Stimulated activated naive B cell treated with anti-CD40 and anti-IgM and Interleukin-4, amounts not matched to agents 10 μg/mL and 1 μg/mL and 100 μg/mL, for 72 hours (primary cell): ENCODE measurements around the gene TNRC6C.
A peak's percentile ranks its signal among the peaks of the same experiment; 100 is the strongest.

Experiments used
- ATAC-seq, 2 donors: fragments of 150-1000 bp; cut with Tn5 transposase; replicated peaks; 2 replicates each; pipeline ENCODE4 v1.10.0; 2021; ENCODE audit warnings: moderate library complexity in 1 of 2
- DNase-seq: peaks from one replicate; pipeline ENCODE4 v3.0.0; 2021
- H3K27ac Mint-ChIP-seq: one replicate; pipeline ENCODE4 v1.8.0; 2022; ENCODE audit warnings: mild to moderate bottlenecking, mixed read lengths
- H3K27me3 Mint-ChIP-seq, 2 donors: one replicate each; pipeline ENCODE4 v1.8.0; 2022; ENCODE audit warnings: mixed read lengths in 2 of 2
- H3K36me3 Mint-ChIP-seq, 2 donors: one replicate each; pipeline ENCODE4 v1.8.0; 2022; ENCODE audit warnings: mixed read lengths in 2 of 2, mild to moderate bottlenecking in 1 of 2
- H3K4me1 Mint-ChIP-seq, 2 donors: one replicate each; pipeline ENCODE4 v1.8.0; 2022; ENCODE audit warnings: mixed read lengths in 2 of 2, mild to moderate bottlenecking in 1 of 2
- H3K4me3 Mint-ChIP-seq, 2 donors: one replicate each; pipeline ENCODE4 v1.8.0; 2022; ENCODE audit warnings: mild to moderate bottlenecking in 2 of 2, mixed read lengths in 2 of 2, moderate library complexity in 1 of 2
- H3K9me3 Mint-ChIP-seq, 2 donors: one replicate each; pipeline ENCODE4 v1.8.0; 2022; ENCODE audit warnings: mixed read lengths in 2 of 2, mild to moderate bottlenecking in 1 of 2

TNRC6C gene

GRCh38 chr17:78043031-78043430 lies 84.5 kb downstream of the TNRC6C start:
- H3K27me3 Mint-ChIP-seq = no peaks in the 10 kb centered on the region
- no peak for ATAC-seq
- H3K9me3 Mint-ChIP-seq = no peaks in the 10 kb centered on the region
- no peak overlapping the region for H3K4me3 Mint-ChIP-seq
- peaks cover 9 to 24% of the 10 kb centered on the region in 2 donors for H3K36me3 Mint-ChIP-seq
- H3K4me1 Mint-ChIP-seq = peaks cover 3 to 21% of the 10 kb centered on the region in 2 donors
- H3K27ac Mint-ChIP-seq = no peak overlapping the region
- DNase-seq = no peak

GRCh38 chr17:78044280-78044835 lies 85.9 kb downstream of the TNRC6C start:
- Mint-ChIP-seq H3K4me1 (peaks cover 3 to 21% of the 10 kb centered on the region in 2 donors), H3K4me3 (no peak overlapping the region), H3K9me3 (no peaks in the 10 kb centered on the region), H3K27me3 (no peaks in the 10 kb centered on the region), H3K36me3 (peaks cover 17 to 29% of the 10 kb centered on the region in 2 donors), H3K27ac (no peak overlapping the region)
- DNase-seq = no peak
- ATAC-seq = no peak

- DNase-seq (no peak), ATAC-seq (no peak)
- peaks cover 25 to 34% of the 10 kb centered on the region in 2 donors for H3K36me3 Mint-ChIP-seq
- H3K4me3 Mint-ChIP-seq = no peak overlapping the region
- no peaks in the 10 kb centered on the region for H3K27me3 Mint-ChIP-seq
- H3K4me1 Mint-ChIP-seq = peaks cover 3 to 25% of the 10 kb centered on the region in 2 donors
- no peak overlapping the region for H3K27ac Mint-ChIP-seq
- no peaks in the 10 kb centered on the region for H3K9me3 Mint-ChIP-seq
Measured at GRCh38 chr17:78045316-78045715, 86.8 kb downstream of the TNRC6C start.

- Mint-ChIP-seq H3K36me3 (peaks cover 38 to 48% of the 10 kb centered on the region in 2 donors), H3K4me1 (peaks cover 3 to 22% of the 10 kb centered on the region in 2 donors), H3K27ac (no peak overlapping the region), H3K4me3 (no peak overlapping the region), H3K27me3 (no peaks in the 10 kb centered on the region), H3K9me3 (no peaks in the 10 kb centered on the region)
- no peak for ATAC-seq
- DNase-seq = no peak
Measured at GRCh38 chr17:78046923-78047322, 88.4 kb downstream of the TNRC6C start.

- Mint-ChIP-seq H3K4me3 (no peak overlapping the region), H3K9me3 (no peaks in the 10 kb centered on the region), H3K36me3 (peaks cover 35 to 43% of the 10 kb centered on the region in 2 donors), H3K4me1 (peaks cover 0 to 13% of the 10 kb centered on the region in 2 donors), H3K27me3 (no peaks in the 10 kb centered on the region), H3K27ac (peak overlapping the region; percentile 32)
- ATAC-seq = no peak
- no peak for DNase-seq
Measured at GRCh38 chr17:78048346-78049292, 90.1 kb downstream of the TNRC6C start.

GRCh38 chr17:78049609-78050008 lies 91.1 kb downstream of the TNRC6C start:
- peaks cover 34 to 39% of the 10 kb centered on the region in 2 donors for H3K36me3 Mint-ChIP-seq
- H3K27me3 Mint-ChIP-seq = no peaks in the 10 kb centered on the region
- DNase-seq (no peak), ATAC-seq (no peak)
- no peak overlapping the region for H3K27ac Mint-ChIP-seq
- H3K4me1 Mint-ChIP-seq = peaks cover 0 to 10% of the 10 kb centered on the region in 2 donors
- H3K4me3 Mint-ChIP-seq = no peak overlapping the region
- H3K9me3 Mint-ChIP-seq = no peaks in the 10 kb centered on the region

- no peak for DNase-seq
- Mint-ChIP-seq H3K27me3 (no peaks in the 10 kb centered on the region), H3K4me3 (no peak overlapping the region), H3K27ac (no peak overlapping the region), H3K9me3 (no peaks in the 10 kb centered on the region), H3K4me1 (peaks cover 0 to 5% of the 10 kb centered on the region in 2 donors), H3K36me3 (peaks cover 30 to 39% of the 10 kb centered on the region in 2 donors)
- no peak for ATAC-seq
Measured at GRCh38 chr17:78051186-78051972, 92.9 kb downstream of the TNRC6C start.

- no peak for DNase-seq
- Mint-ChIP-seq H3K4me3 (no peak overlapping the region), H3K27ac (no peak overlapping the region), H3K36me3 (peaks cover 26 to 33% of the 10 kb centered on the region in 2 donors), H3K27me3 (no peaks in the 10 kb centered on the region), H3K4me1 (peaks cover 0 to 5% of the 10 kb centered on the region in 2 donors), H3K9me3 (no peaks in the 10 kb centered on the region)
- no peak for ATAC-seq
Measured at GRCh38 chr17:78053777-78054468, 95.4 kb downstream of the TNRC6C start.

- H3K36me3 Mint-ChIP-seq = peaks cover 2 to 5% of the 10 kb centered on the region in 2 donors
- H3K9me3 Mint-ChIP-seq = no peaks in the 10 kb centered on the region
- no peak overlapping the region for H3K4me3 Mint-ChIP-seq
- H3K27me3 Mint-ChIP-seq = no peaks in the 10 kb centered on the region
- no peak overlapping the region for H3K27ac Mint-ChIP-seq
- H3K4me1 Mint-ChIP-seq = no peaks in the 10 kb centered on the region
- DNase-seq (no peak), ATAC-seq (no peak)
Measured at GRCh38 chr17:78057113-78057740, 98.7 kb downstream of the TNRC6C start.

- DNase-seq (no peak), ATAC-seq (no peak)
- Mint-ChIP-seq H3K9me3 (no peaks in the 10 kb centered on the region), H3K27ac (no peak overlapping the region), H3K4me3 (no peak overlapping the region), H3K4me1 (peaks cover 0 to under 1% of the 10 kb centered on the region in 2 donors), H3K27me3 (no peaks in the 10 kb centered on the region), H3K36me3 (peaks cover 1 to 3% of the 10 kb centered on the region in 2 donors)
Measured at GRCh38 chr17:78058001-78058400, 99.5 kb downstream of the TNRC6C start.

GRCh38 chr17:78058581-78058980 lies 100.1 kb downstream of the TNRC6C start:
- peaks cover 0 to 6% of the 10 kb centered on the region in 2 donors for H3K4me1 Mint-ChIP-seq
- H3K36me3 Mint-ChIP-seq = no peaks in the 10 kb centered on the region
- H3K4me3 Mint-ChIP-seq = no peak overlapping the region
- H3K9me3 Mint-ChIP-seq = no peaks in the 10 kb centered on the region
- ATAC-seq = no peak
- no peak for DNase-seq
- H3K27me3 Mint-ChIP-seq = no peaks in the 10 kb centered on the region
- H3K27ac Mint-ChIP-seq = no peak overlapping the region

GRCh38 chr17:78062596-78062995 lies 104.1 kb downstream of the TNRC6C start:
- no peak overlapping the region for H3K4me3 Mint-ChIP-seq
- H3K27me3 Mint-ChIP-seq = no peaks in the 10 kb centered on the region
- no peak overlapping the region for H3K27ac Mint-ChIP-seq
- ATAC-seq (no peak), DNase-seq (no peak)
- no peaks in the 10 kb centered on the region for H3K9me3 Mint-ChIP-seq
- peaks cover 0 to 6% of the 10 kb centered on the region in 2 donors for H3K4me1 Mint-ChIP-seq
- peaks cover 0 to 5% of the 10 kb centered on the region in 2 donors for H3K36me3 Mint-ChIP-seq

- DNase-seq (no peak), ATAC-seq (peak; percentile 48 to 54)
- Mint-ChIP-seq H3K36me3 (peaks cover 2 to 11% of the 10 kb centered on the region in 2 donors), H3K27ac (no peak overlapping the region), H3K4me3 (no peak overlapping the region), H3K4me1 (peaks cover 0 to 6% of the 10 kb centered on the region in 2 donors), H3K9me3 (no peaks in the 10 kb centered on the region), H3K27me3 (no peaks in the 10 kb centered on the region)
Measured at GRCh38 chr17:78063489-78063888, 105.0 kb downstream of the TNRC6C start.
